D341Med (cell line): ENCODE results near the gene CPNE1.
"Not testable (repeated sequence)": the region's sequence is repeated elsewhere in the genome, so short reads cannot be mapped to it uniquely, and the experiment has no call there.

ENCODE experiments used
- DNase-seq: peaks from one replicate; pipeline ENCODE4 v3.0.0; 2012; ENCODE audit warnings: low spot score

Gene CPNE1

DNA sequence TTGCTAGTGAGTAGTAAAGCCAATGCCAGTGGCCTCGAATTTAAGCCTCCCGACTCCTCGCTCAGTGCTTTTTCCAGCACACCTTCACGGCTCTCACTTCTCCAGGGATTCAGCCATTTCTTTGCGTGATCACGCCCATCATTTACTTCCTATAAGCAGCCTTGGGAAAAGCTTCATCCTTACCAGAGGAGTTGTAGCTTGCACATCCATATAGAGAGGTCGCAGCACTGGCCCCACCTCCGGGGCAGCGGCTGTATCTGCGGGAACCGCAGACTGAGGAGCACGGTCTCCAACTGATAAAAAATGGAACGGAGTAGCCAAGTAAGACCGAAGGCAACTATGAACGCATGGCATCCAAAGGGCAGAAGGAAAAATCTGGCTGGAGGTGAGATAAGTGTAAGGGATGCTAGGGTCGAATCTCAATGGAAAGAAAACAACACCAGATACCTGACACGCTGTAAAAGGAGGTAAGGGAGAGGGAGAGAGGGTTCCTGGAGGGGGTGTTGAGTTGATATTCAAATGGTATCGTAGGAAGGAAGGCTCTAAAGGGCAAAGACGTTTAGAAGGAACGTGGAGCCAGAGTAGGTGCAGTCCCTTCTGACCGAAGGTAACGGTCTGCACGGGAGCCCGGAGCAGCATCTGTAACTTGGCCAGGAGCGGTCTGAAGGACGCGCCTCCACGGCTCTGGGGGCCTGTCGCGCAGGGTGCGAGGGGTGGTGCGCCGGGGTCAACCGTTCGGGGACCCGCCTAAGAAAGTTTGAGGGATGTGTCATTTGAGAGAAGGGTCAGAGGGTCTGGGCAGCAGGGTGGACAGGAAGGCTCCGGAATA is 33.8 kb upstream of the CPNE1 start:
- DNase-seq = peak; percentile 59

DNA sequence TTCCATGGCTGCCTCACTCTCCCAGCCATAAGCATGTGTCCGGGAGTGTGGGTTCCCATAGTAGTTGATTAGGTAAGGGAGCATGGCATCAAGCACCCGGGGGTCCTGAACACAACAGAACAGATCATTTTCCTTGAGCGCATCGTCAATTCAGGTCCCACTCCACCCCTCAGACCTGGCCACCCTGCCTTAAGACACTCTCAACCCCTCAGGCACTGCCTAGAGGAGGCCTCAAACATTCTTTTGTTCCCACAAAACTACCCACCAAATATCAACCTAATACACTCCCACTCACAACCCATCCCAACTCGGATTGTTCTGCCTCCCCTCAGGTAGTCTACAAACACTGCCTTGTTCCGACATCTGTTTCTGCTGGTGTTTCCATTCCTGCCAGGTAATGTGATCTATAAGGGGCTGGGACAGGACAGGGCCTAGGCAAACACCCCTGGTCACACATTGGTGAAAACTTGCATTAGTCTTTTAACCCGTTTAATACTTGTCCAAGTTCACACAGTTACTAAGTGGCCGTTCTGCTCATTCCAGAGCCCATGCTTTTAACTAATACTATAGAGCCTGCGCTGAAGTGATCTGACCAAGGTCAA is 33.1 kb upstream of the CPNE1 start:
- no peak for DNase-seq

DNA sequence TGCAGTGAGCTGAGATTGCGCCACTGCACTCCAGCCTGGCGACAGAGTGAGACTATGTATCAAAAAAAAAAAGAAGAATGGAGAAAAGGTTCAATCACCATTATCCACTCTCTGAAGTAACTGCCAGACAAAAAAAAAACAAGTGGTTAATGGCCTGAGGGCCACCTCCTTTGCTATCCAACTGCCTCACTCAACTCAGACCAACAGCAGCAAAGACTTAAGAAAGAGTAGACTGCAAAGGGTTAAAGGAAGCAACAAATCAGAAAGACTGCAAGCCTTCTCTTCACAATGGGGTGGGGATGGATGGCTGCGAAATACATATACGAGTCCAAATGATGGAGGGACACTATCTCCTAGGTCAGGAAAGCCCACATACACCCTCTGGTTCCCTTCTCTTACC is 31.3 kb upstream of the CPNE1 start:
- DNase-seq = no peak

DNA sequence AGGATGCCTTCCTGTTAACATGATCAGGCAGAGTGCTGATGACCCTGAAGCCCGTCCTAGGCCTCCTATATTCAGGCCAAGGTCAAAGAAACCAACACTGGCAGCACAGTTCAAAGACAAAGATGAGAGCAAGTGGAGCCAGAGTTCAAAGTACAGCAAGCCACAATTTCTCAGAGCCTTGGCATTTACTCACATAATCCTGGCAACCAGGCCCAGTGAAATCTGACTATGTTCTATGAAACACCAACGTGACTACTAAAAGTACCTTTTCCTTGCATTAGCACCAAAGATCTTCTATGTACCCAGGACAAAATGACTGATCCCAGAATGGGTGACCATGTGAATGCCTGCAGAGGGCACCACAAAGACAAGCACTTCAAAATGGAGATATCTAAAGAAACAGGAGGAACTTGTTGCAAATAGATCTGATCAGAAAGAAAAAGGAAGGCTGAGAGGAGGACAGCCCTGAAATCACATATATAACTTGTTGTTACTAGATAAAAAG is 30.6 kb upstream of the CPNE1 start:
- DNase-seq = no peak

DNA sequence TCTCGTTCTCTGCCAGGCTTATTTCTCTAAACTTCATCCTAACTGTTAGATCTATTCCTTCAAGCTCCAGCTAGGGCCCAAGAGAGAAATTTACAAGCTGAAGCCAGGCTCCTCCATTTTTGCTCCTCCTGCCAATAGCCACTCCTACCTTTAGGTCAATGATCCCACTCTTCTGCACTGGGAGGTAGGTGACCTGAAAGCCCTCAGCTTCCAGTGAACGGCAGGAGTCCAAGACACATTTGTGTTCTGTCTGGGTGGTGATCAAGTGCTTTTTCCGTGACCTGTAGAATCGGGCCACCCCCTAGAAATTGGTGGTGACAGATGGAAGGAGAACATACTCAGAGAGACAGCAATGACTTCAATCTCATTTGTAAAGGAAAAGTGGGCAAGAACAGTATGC is 25.6 kb upstream of the CPNE1 start:
- DNase-seq = no peak

DNA sequence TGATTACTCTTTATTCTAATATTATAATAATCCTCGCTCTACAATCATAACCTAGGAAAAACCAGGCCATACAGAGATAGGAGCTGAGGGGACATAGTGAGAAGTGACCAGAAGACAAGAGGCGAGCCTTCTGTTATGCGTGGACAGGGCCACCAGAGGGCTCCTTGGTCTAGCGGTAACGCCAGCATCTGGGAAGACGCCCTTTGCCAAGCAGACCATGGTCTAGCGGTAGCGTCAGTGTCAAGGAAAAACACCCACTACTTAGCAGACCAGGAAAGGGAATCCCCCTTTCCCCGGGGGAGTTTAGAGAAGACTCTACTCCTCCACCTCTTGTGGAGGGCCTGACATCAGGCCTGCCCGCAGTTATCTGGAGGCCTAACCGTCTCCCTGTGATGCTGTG is 22.2 kb upstream of the CPNE1 start:
- not testable (repeated sequence) for DNase-seq

DNA sequence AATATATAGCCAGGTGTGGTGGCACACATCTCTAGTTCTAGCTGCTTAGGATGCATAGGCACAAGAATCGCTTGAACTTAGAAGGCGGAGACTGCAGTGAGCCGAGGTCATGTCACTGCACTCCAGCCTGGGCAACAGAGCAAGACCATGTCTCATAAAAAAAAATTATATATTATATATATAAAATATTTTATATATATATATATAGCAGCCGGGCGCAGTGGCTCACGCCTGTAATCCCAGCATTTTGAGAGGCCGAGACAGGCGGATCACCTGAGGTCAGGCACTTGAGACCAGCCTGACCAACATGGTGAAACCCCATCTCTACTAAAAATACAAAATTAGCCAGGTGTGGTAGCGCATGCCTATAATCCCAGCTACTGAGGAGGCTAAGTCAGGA is 20.7 kb upstream of the CPNE1 start:
- not testable (repeated sequence) for DNase-seq

DNA sequence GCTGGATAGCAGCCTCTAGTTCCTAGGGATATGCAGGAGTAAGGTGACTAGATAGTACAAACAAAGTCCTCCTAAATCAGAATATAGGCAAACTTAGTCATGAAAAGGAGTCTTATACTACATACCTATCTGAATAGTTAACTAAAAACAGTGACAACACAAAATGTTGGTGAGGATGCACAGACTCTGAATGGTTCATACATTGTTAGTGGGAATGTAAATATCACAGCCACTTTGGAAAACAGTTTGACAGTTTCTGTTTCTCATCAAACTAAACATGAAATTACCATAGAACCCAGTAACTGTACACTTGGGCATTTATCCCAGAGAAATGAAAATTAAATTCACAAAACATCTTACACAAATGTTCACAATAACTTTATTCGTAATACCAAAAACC is 17.3 kb upstream of the CPNE1 start:
- DNase-seq = no peak

DNA sequence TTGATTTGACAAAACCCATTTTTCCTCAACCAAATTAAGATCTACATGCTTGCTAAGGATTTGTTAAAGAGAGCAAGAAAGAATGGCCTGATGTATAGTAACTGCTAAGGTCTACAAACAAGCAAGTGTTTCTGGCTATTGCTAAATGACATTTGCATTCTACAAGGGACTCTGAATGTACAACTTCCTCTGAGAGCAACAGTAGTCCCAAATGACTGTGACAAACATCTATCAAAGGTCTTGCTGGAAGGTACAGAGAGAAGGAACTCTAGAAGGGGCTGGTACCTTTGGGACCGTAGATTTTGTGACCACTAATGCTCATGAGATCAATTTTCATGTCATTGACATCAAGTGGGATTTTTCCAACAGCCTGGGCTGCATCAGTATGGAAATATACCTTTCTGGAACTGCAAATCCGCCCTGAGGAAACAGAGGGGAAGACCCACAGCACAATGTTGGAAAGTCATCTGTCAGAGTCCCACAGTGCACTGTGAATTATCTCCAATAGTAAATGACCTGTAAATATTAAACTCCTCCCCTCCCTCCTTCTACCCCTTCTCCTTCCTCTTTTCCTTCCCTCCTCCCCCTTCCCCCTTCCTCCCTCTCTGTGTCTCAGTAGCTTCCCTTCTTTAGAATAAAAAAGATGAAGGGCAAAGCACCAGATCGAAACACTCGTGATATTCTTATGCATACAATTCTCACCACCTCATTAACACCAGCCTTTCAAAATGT is 15.9 kb upstream of the CPNE1 start:
- no peak for DNase-seq

DNA sequence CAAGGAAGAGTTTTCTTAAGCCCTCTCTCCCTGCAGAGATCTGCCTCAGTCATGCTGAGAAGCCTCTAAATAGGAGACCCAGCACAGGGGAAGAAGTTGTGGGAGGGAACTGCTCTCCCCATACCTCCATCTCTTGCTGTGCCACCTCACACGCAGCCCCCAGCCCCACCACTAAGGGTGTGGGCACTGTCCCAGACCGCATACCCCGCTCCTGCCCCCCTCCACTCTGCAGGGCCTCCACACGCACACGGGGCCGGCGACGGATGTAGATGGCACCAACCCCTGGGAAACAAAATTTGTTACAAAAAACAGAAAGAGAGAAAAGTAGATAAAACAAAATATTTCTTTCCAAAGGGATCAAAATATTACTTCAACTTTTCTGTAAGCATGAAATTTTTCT is 10.2 kb upstream of the CPNE1 start:
- DNase-seq = no peak

DNA sequence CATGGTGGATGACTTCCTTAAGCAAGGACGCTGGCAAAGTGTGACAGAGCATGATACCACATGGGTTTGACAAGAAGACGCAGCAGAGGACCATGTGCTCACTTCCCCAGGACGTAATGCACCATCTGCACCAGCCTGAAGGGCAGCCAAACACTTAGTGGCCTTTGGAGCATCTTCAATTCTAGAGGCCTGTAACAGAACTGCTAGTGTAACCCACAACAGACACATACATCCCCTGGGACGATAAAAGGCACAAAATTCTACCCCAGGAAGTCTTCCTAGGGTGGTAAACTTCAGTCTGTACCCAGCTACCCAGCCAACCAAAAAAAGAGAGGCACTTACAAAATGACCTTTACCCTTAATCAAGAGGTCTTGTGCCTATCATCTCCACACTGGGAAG is 9.2 kb upstream of the CPNE1 start:
- no peak for DNase-seq

DNA sequence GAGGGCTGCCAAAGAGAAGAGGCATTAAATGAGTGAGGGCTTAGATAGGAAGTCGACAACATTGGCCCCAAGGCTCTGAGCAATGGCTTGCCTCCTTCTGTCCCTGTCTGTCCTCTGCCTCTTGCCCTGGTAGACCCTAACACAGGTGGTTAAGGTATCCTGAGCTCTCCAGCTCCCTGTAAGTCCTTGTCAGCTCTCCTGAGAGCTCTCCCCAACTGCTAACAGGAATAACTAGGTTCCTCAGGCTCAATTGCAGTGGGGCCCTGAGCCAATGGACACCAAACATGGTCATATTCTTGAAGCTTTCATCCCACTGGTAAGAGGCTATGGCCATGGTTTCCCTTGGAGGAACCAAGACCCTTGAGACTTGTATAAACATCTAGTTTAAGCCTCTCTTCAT is 5.0 kb upstream of the CPNE1 start:
- no peak for DNase-seq

DNA sequence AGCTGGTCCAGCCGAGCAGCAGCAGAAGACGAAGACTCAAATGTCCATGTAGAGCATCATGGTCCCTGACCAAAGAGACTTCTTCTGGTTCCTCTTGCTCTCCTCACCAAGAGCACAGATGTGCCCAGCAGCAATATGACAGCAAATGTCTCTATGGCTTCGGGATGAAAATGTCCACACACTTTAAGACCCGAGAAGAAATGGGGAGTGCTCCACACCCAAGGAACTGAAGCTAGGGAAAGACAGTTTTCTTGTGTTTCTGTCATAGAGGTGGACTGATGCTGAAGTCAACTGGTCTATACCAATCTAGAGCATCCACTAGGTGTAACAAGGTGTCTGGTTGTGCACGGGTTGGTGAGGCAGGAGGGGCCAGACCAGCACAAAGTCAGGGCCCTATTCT is 4.5 kb upstream of the CPNE1 start:
- DNase-seq = no peak

DNA sequence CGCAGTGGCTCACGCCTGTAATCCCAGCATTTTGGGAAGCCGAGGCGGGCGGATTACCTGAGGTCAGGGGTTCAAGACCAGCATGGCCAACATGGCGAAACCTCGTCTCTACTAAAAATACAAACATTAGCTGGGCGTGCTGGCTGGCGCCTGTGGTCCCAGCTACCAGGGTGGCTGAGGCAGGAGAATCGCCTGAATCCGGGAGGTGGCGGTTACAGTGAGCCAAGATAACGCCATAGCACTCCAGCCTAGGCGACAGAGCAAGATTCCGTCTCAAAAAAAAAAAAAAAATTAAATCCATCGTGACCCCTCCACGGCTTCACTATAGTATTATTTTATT is 1.2 kb upstream of the CPNE1 start:
- DNase-seq = no peak

DNA sequence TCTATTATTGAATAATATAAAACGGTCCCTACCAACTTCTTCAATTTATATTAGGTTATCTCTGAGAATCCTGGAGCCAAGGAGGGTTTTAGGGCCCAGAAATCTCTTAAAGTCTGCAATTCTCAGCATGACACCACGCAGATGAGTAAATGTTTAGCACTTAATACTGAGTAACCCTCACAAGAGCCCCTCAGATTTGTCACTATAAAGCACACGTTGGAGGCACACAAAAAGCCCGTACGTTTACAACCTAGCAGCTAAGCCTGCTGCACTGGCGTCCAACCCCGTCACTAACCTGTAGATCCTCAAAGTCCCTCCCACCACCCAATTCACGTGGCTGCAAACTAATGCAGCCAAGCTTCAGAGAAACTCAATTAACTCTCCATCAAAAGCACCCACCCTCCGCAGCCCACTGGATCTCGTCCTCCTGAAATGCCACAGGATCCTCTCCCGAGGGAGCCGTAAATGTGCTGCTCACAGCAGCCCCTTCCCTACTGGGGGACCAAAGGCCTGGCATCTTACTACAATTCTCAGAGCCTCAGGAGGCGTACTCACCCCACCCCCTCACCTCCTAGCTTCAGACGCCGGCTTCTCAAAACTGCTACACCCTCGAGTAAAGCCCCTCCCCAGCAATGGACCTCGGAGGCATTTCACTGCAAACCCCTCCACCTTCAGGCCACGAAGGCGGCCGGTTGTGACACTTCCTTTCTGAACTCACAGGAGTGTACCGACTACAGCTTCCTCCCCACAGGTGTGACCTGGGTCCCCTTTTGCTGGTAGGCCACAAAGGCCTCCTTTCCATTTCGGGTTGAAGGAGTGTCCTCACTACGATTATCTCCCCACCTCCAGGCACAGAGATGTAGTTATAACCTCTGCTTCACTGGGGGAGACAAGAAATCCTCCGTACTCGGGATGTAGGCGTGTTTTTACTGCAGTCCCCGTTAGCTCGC is 909 bp downstream of the CPNE1 start:
- DNase-seq = peak; percentile 66

DNA sequence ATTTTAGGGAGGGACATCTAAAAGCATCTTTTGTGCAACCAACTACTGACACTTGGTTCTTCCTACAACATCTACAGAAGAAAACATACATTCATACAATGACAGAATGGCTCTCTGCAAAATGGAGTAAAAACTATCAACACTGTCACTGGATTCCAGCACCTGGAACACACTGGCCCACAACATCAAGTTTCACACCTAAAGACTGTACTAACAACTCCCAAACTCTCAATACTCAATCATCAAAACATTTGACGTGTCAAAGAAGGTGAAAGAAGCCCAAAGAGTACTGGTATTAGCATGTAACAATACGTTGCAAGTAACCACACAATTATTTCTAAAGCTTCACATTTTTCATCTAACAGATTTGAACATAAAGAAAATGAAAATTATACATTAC is 2.1 kb downstream of the CPNE1 start:
- DNase-seq = no peak

DNA sequence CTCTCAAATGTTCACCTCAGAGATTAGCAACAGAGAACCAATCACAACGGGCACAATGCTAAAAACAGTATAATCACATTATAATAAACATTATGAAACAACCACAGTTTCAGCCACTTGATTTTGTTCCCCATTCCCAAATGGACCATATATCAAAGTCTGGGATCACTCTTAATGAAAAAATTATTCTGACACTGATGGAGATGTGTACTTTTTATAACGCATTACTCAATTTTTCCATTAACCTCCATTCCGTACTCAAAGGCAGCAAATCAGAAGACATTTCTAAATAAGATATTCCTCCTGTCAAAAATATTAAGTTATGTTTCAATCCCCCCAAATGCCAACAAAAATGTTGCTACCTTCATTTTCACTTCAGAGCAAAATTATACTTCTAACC is 2.8 kb downstream of the CPNE1 start:
- no peak for DNase-seq

DNA sequence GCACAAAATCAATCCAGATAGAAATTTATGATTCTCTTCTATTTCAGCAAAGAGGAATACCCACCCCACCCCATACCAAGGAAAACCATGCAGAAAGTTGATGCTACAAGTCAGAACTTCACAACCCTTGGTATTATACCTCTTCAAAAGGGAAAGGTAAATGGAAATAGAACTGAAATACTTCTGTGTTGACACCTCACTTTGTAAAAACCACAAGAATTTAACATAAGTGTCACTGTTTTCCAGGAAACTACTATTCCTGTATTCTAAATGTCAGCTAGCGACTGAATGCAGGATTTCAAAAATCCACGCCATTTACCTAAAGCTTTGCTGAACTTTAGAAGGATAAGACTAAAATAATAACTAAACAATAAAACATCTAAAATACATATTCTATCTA is 3.6 kb downstream of the CPNE1 start:
- no peak for DNase-seq

DNA sequence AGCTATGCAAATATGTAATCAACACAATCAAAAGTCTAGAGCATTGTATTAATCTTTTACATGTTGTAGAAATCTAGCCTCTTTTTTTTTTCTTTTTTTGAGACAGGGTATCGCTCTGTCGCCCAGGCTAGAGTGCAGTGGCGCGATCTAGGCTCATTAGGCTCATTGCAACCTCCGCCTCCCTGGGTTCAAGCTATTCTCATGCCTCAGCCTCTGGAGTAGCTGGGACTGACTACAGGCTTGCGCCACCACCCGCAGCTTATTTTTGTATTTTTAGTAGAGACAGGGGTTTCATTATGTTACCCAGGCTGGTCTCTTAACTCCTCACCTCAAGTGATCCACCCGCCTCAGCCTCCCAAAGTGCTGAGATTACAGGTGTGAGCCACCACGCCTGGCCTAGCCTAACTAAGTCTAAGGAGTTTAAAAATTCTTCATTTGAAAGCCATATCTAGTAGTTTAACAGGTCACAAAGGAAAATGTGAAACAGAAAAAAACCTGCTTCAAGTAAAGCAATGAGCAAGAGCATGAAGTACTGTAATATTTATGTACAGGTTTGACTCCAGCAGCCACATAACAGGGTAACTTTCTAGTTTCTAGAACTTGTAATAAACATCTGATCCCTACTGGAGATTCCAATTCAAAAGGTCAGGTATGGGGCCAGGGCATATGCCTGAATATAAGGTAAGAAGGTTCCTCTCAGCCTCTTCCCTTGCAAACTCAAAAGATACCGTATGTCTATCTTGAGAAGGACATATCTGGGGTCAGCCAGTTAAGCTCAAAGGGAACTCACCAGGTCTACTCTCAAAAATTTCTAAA is 4.4 kb downstream of the CPNE1 start:
- no peak for DNase-seq

DNA sequence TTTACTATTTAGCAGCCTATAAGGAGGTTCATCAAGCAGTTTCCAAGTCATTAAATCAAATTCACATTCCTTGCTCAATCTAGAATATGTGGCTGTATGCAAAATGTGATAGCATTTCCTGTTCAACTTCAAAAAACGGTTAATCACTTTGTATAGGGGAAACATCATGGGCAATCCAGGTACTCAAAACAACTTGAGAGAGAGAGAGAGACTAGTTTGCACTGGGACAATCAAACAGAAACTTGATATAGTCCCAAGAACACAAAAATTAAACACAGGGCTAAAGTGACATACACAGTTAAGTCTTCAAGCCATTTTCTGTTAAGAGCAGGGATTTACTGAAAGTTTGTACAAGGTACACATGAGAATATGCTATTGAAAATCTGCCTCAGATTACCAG is 7.4 kb downstream of the CPNE1 start:
- DNase-seq = no peak

DNA sequence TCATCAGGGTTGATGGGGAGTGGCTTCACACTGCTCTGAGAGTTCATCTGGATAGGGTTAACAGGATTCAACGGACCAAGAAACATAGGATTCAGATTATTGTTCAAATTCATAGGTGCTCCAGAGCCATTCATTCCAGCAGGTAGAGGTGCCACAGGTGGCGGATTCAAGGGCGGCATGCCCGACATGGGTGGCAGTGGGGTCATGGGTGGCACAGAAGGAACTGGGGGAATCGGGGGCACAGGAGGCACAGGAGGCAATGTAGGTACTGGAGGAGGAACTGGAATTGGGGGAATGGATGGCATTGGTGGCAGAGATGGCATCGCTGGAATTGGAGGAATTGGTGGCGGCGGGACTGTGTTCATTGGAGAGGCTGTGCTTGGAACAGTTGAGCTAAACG is 10.3 kb downstream of the CPNE1 start:
- DNase-seq = no peak
